ENCODE results near the gene ADNP2.

GRCh38 chr18:80059945-80060344, 49.1 kb upstream of the ADNP2 start:
- TF ChIP-seq CTCF (IDR thresholded peaks at IDR 0.05) (no peak), TCF7L2 (IDR thresholded peaks at IDR 0.05; ENCODE audit: low read depth, low read length) (no peak), POLR2AphosphoS5 (IDR thresholded peaks at IDR 0.05; ENCODE audit: low read depth, low read length) (no peak), REST (IDR thresholded peaks at IDR 0.05; ENCODE audit: insufficient read depth in 1 of 2, low read depth in 2 of 2, low read length in 1 of 2) (no peak), SIN3A (IDR thresholded peaks at IDR 0.05; ENCODE audit: borderline replicate concordance, insufficient read depth, low read depth, low read length) (no peak)
